H1 (cell line): Measurements from ENCODE around the gene WDR54. TPM values are rescaled to one million over a fixed set of nuclear protein-coding genes. Genes with fewer than 3 reads are reported as not detected.

ENCODE experiments used
- CTCF ChIA-PET: fragments of 300-600 bp; sonication (Branson Sonifier 250); formaldehyde crosslinking; loops from one replicate; lab custom pipeline; 2021; ENCODE audit not compliant: partially characterized antibody; lab: Charles Lee
- POLR2A ChIA-PET: fragments of 300-600 bp; sonication (Branson Sonifier 250); formaldehyde crosslinking; loops from one replicate; lab custom pipeline; 2021; ENCODE audit warnings: inconsistent platforms; ENCODE audit not compliant: partially characterized antibody; lab: Charles Lee
- DNase-seq, 2 experiments: peaks; one replicate each; pipeline versions ENCODE4 v3.0.0 to v3.0.0-alpha.2; 2010 to 2022; ENCODE audit warnings: low spot score in 2 of 2, low read depth in 1 of 2, mixed read lengths in 1 of 2
- FAIRE-seq: peaks from 2 replicates; lab custom pipeline; 2011; peaks lifted over from hg19 to GRCh38; lab: Jason Lieb, UNC
- H2AFZ ChIP-seq: 2 replicates; pipeline ENCODE4 v1.8.1; 2012; ENCODE audit warnings: low read length, inconsistent platforms
- H2AK5ac ChIP-seq: 2 replicates; pipeline ENCODE4 v1.6.1; 2013; ENCODE audit warnings: low read depth, low read length
- H2BK120ac ChIP-seq: replicated peaks from 2 replicates; pipeline ENCODE3; 2013; ENCODE audit warnings: low read depth, low read length, inconsistent platforms
- H2BK12ac ChIP-seq: 2 replicates; pipeline ENCODE4 v1.6.1; 2013; ENCODE audit warnings: low read depth, low read length
- H2BK15ac ChIP-seq: 2 replicates; pipeline ENCODE4 v1.6.1; 2013; ENCODE audit warnings: low read length
- H2BK20ac ChIP-seq: 2 replicates; pipeline ENCODE4 v1.6.1; 2013; ENCODE audit warnings: low read length
- H2BK5ac ChIP-seq: 2 replicates; pipeline ENCODE4 v1.6.1; 2013; ENCODE audit warnings: low read depth, low read length
- H3K14ac ChIP-seq: 2 replicates; pipeline ENCODE4 v1.6.1; 2013; ENCODE audit warnings: inconsistent platforms; ENCODE audit not compliant: insufficient read length
- H3K18ac ChIP-seq: 2 replicates; pipeline ENCODE4 v1.6.1; 2013; ENCODE audit warnings: low read length; ENCODE audit errors: extremely low read depth
- H3K23ac ChIP-seq: 2 replicates; pipeline ENCODE4 v1.6.1; 2013; ENCODE audit warnings: inconsistent platforms; ENCODE audit not compliant: insufficient read length
- H3K23me2 ChIP-seq: 2 replicates; pipeline ENCODE4 v1.6.1; 2013; ENCODE audit warnings: low read depth, low read length
- H3K27ac ChIP-seq: 2 replicates; pipeline ENCODE4 v1.6.1; 2011; ENCODE audit warnings: low read depth, low read length, inconsistent platforms
- H3K27me3 ChIP-seq, 4 experiments: replicated peaks in 1 of 4; 1 replicate in 1 of 4; 2 replicates in 3 of 4; pipeline versions ENCODE4 v1.6.1 to v1.8.1; 2011 to 2013; ENCODE audit warnings: low read length in 3 of 4, mild to moderate bottlenecking in 3 of 4, inconsistent platforms in 2 of 4, mixed read lengths in 2 of 4, moderate library complexity in 1 of 4; ENCODE audit not compliant: control insufficient read depth in 3 of 4, insufficient read depth in 3 of 4; ENCODE audit errors: extremely low read depth in 1 of 4
- H3K36me3 ChIP-seq, 4 experiments: 2 replicates each; pipeline versions ENCODE4 v1.6.1 to v1.8.1; 2011 to 2013; ENCODE audit warnings: mild to moderate bottlenecking in 4 of 4, low read length in 3 of 4, moderate library complexity in 2 of 4, control low read depth in 1 of 4, inconsistent platforms in 1 of 4; ENCODE audit not compliant: insufficient read depth in 4 of 4, control insufficient read depth in 2 of 4
- H3K4ac ChIP-seq: replicated peaks from 2 replicates; pipeline ENCODE3; 2013; ENCODE audit warnings: low read length, low read depth, mixed read lengths, inconsistent platforms; ENCODE audit not compliant: insufficient read length
- H3K4me1 ChIP-seq, 4 experiments: replicated peaks in 1 of 4; 1 replicate in 1 of 4; 2 replicates in 3 of 4; pipeline versions ENCODE4 v1.6.1 to v1.8.1; 2011 to 2013; ENCODE audit warnings: low read length in 3 of 4, inconsistent platforms in 2 of 4, mixed read lengths in 1 of 4; ENCODE audit not compliant: insufficient read depth in 4 of 4, control insufficient read depth in 3 of 4
- H3K4me2 ChIP-seq, 2 experiments: 2 replicates each; pipeline versions ENCODE4 v1.6.1 to v1.8.1; 2011 to 2013; ENCODE audit warnings: low read depth in 2 of 2, low read length in 2 of 2, control low read depth in 1 of 2, inconsistent platforms in 1 of 2, mild to moderate bottlenecking in 1 of 2; ENCODE audit not compliant: insufficient read depth in 1 of 2
- H3K4me3 ChIP-seq, 4 experiments: fragments of 200-600, 300-600 bp in 1 of 4; sonication (generic), shearing (Covaris generic), sonication (Bioruptor Twin) in 1 of 4; 2 replicates each; pipeline versions ENCODE4 v1.5.1 to v1.8.1; 2011 to 2016; ENCODE audit warnings: low read length in 4 of 4, low read depth in 3 of 4, control low read depth in 2 of 4, inconsistent platforms in 2 of 4, mild to moderate bottlenecking in 2 of 4, mixed read lengths in 1 of 4, moderate library complexity in 1 of 4; ENCODE audit not compliant: insufficient read depth in 2 of 4; ENCODE audit errors: extremely low read depth in 1 of 4
- H3K56ac ChIP-seq: replicated peaks from 2 replicates; pipeline ENCODE3; 2013; ENCODE audit warnings: low read depth, mild to moderate bottlenecking, mixed read lengths, low read length, inconsistent platforms; ENCODE audit not compliant: insufficient read length
- H3K79me1 ChIP-seq: 2 replicates; pipeline ENCODE4 v1.6.1; 2013; ENCODE audit warnings: low read depth, low read length, control low read depth
- H3K79me2 ChIP-seq, 2 experiments: 2 replicates each; pipeline versions ENCODE4 v1.6.1 to v1.8.1; 2012 to 2013; ENCODE audit warnings: low read length in 2 of 2, mild to moderate bottlenecking in 2 of 2, inconsistent platforms in 1 of 2; ENCODE audit not compliant: insufficient read depth in 2 of 2, control insufficient read depth in 1 of 2
- H3K9ac ChIP-seq, 4 experiments: replicated peaks in 1 of 4; 1 replicate in 1 of 4; 2 replicates in 3 of 4; pipeline versions ENCODE4 v1.6.1 to v1.8.1; 2011 to 2013; ENCODE audit warnings: low read depth in 3 of 4, low read length in 3 of 4, control low read depth in 2 of 4, mild to moderate bottlenecking in 2 of 4, moderate library complexity in 2 of 4, inconsistent platforms in 1 of 4; ENCODE audit errors: extremely low read depth in 1 of 4
- H3K9me3 ChIP-seq, 2 experiments: 2 replicates each; pipeline versions ENCODE4 v1.6.1 to v1.8.1; 2012 to 2013; ENCODE audit warnings: mild to moderate bottlenecking in 2 of 2, moderate library complexity in 2 of 2, control low read depth in 1 of 2, inconsistent platforms in 1 of 2, low read depth in 1 of 2, low read length in 1 of 2, mixed read lengths in 1 of 2; ENCODE audit not compliant: insufficient read depth in 2 of 2
- H4K20me1 ChIP-seq, 2 experiments: replicated peaks in 1 of 2; 2 replicates each; pipeline versions ENCODE3 to v1.8.1; 2011 to 2013; ENCODE audit warnings: inconsistent platforms in 2 of 2, low read length in 2 of 2, mild to moderate bottlenecking in 1 of 2; ENCODE audit not compliant: insufficient read depth in 2 of 2, control insufficient read depth in 1 of 2
- H4K5ac ChIP-seq: 2 replicates; pipeline ENCODE4 v1.6.1; 2013; ENCODE audit warnings: low read length, low read depth, mixed read lengths, inconsistent platforms; ENCODE audit not compliant: insufficient read length
- H4K8ac ChIP-seq: 2 replicates; pipeline ENCODE4 v1.8.0; 2013; ENCODE audit warnings: mild to moderate bottlenecking, moderate library complexity, low read length, inconsistent platforms; ENCODE audit not compliant: insufficient read depth; ENCODE audit errors: extremely low read depth
- H4K91ac ChIP-seq: replicated peaks from 2 replicates; pipeline ENCODE3; 2013; ENCODE audit warnings: low read length, mixed read lengths, inconsistent platforms; ENCODE audit not compliant: insufficient read length
- BRCA1 ChIP-seq: IDR thresholded peaks from 2 replicates; pipeline ENCODE4 v1.6.1; 2012; ENCODE audit warnings: low read depth, low read length, improper control_type of control experiment
- KDM5A ChIP-seq: fragments of 200-600 bp; IDR thresholded peaks from 2 replicates; pipeline ENCODE4 v1.7.1; 2012; ENCODE audit warnings: mild to moderate bottlenecking, low read length, inconsistent platforms, mixed read lengths
- MAX ChIP-seq: IDR thresholded peaks from 2 replicates; pipeline ENCODE4 v1.6.1; 2012; ENCODE audit warnings: inconsistent platforms
- NANOG ChIP-seq: IDR thresholded peaks from 2 replicates; pipeline ENCODE4 v1.6.1; 2011; ENCODE audit warnings: low read length, low read depth, mild to moderate bottlenecking, inconsistent platforms; ENCODE audit not compliant: insufficient read depth, poor library complexity, severe bottlenecking
- POU5F1 ChIP-seq: IDR thresholded peaks from 2 replicates; pipeline ENCODE4 v1.6.1; 2011; ENCODE audit warnings: low read depth, mild to moderate bottlenecking, low read length, moderate library complexity
- SAP30 ChIP-seq: fragments of 300-600 bp; sonication (generic); IDR thresholded peaks from 2 replicates; pipeline ENCODE4 v1.7.1; 2012; ENCODE audit warnings: low read length, moderate library complexity, mild to moderate bottlenecking, inconsistent platforms; ENCODE audit not compliant: insufficient read depth, insufficient replicate concordance
- TEAD4 ChIP-seq: IDR thresholded peaks from 2 replicates; pipeline ENCODE4 v1.6.1; 2012; ENCODE audit warnings: low read depth, low read length, inconsistent platforms, mixed read lengths
- ZNF274 ChIP-seq: IDR thresholded peaks from 2 replicates; pipeline ENCODE4 v1.7.0; 2012; ENCODE audit warnings: low read length, borderline replicate concordance; ENCODE audit errors: extremely low read depth
- WGBS, 2 experiments: shearing (Covaris generic) in 1 of 2; methylation state at CpG; one replicate each; pipeline versions ENCODE4 v1.1.6 to v1.1.7; 2013 to 2015; ENCODE audit warnings: low lambda C conversion rate in 2 of 2, mixed read lengths in 2 of 2, inconsistent platforms in 1 of 2, low coverage in 1 of 2, missing lambda C conversion rate in 1 of 2; ENCODE audit not compliant: insufficient replicate concordance in 2 of 2, insufficient coverage in 1 of 2, insufficient read length in 1 of 2; ENCODE audit errors: extremely low coverage in 1 of 2, missing lambda C conversion rate in 1 of 2; 5-methylcytosine and 5-hydroxymethylcytosine counted together
- polyA plus RNA-seq, 7 experiments: library from polyadenylated mRNA; depleted of rRNA in 3 of 7; stranded (reverse) in 5 of 7; unstranded in 2 of 7; fragments of >200 nt in 5 of 7; fragments of 200-250 nt in 2 of 7; gene quantifications; 1 replicate in 5 of 7; 2 replicates in 1 of 7; 4 replicates in 1 of 7; pipeline versions ENCODE4 v1.2.1 to v1.2.3, GENCODE V29; 2011 to 2013; ENCODE audit warnings: missing spikeins in 2 of 7, mixed read lengths in 2 of 7
- total RNA-seq: library from RNA; stranded (reverse); fragmentation: NEBNext Ultra II Directional; extraction: Animal tissue kit (Norgen Biotek cat#: 25700); gene quantifications from 2 replicates; pipeline ENCODE4 v1.2.1, GENCODE V29; 2021
- TF ChIP-seq, protein P1 (sequence below): IDR thresholded peaks from 2 replicates; pipeline ENCODE4 v1.6.1; 2012; ENCODE audit warnings: inconsistent platforms
- TF ChIP-seq, protein P2 (sequence below), 3 experiments: IDR thresholded peaks; 1 replicate in 2 of 3; 2 replicates in 1 of 3; pipeline versions ENCODE4 v1.5.1 to v1.6.1; 2011; ENCODE audit warnings: low read length in 3 of 3, mild to moderate bottlenecking in 3 of 3, inconsistent platforms in 2 of 3, low read depth in 1 of 3, moderate library complexity in 1 of 3; ENCODE audit not compliant: insufficient read depth in 1 of 3; ENCODE audit errors: control extremely low read depth in 1 of 3

Gene WDR54
- total and polyA plus RNA-seq, 2 of the 8 experiments (the other 6 are each of a cell fraction or from before 2014, with no cell fraction given) = 41.6 to 125 TPM

DNA sequence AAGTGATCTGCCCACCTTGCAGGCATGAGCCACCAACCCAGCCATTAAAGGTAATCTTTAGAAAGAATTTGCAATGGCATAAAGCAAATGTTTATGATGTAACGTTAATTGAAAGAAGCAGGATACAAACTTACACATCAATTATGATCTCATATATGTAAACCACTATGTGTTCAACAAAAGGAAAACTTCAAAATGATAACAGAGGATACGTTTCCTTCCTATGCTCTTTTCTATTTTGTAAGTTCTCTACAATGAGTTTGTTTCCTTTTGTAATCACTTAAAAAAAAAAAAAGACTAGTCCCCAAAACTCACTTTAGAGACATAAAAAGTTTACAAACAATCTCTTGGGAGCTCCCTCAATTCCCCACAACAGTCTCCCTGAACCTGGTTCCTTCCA is 1.5 kb upstream of the WDR54 start:
- no peak overlapping the region for H4K5ac ChIP-seq
- H3K4ac ChIP-seq = no peak overlapping the region
- H3K79me2 ChIP-seq = no peaks in the 10 kb centered on the region
- H3K23ac ChIP-seq = no peak overlapping the region
- H2BK5ac ChIP-seq = no peak overlapping the region
- 94% methylated on average over 2 of the region's 2 CpGs; no CpG with 5 or more reads in 1 of the 2 experiments for WGBS, 2 experiments
- no peaks in the 10 kb centered on the region for H3K79me1 ChIP-seq
- H3K23me2 ChIP-seq = peaks cover 10% of the 10 kb centered on the region
- H2BK15ac ChIP-seq = no peak overlapping the region
- H3K36me3 ChIP-seq = peaks cover 0 to 7% (median under 1%) of the 10 kb centered on the region in 4 experiments; a peak in 4 of 8 replicates
- 0 out of 7 replicates have a peak, but pooled peaks cover 0 to 2% (median 0%) of the 10 kb centered on the region in 4 experiments for H3K27me3 ChIP-seq
- H4K8ac ChIP-seq = no peak overlapping the region
- CTCF ChIA-PET = no interaction called here
- H3K9me3 ChIP-seq = no peaks in the 10 kb centered on the region
- H3K18ac ChIP-seq = no peak overlapping the region
- H2BK20ac ChIP-seq = no peak overlapping the region
- H3K4me1 ChIP-seq = peaks cover 0 to 14% (median 3%) of the 10 kb centered on the region in 4 experiments; a peak in 4 of 7 replicates
- POLR2A ChIA-PET = interaction anchor here (3.3 to 3.5 kb wide), 2 partner anchors 16 to 35 kb away, joined by 22 to 23 read pairs; partner anchors contain the start of gene INO80B
- H2AK5ac ChIP-seq = no peak overlapping the region
- H3K4me2 ChIP-seq = no peak overlapping the region; a peak in 1 of 4 replicates
- DNase-seq = no peak
- no peak overlapping the region for H2BK120ac ChIP-seq
- no peak overlapping the region for H4K91ac ChIP-seq
- H3K27ac ChIP-seq = no peak overlapping the region
- no peak overlapping the region for H3K56ac ChIP-seq
- no peak overlapping the region for H2AFZ ChIP-seq
- no peak for FAIRE-seq
- peaks cover 0 to 8% of the 10 kb centered on the region in 2 experiments for H4K20me1 ChIP-seq
- H2BK12ac ChIP-seq = no peak overlapping the region
- H3K9ac ChIP-seq = no peak overlapping the region
- H3K4me3 ChIP-seq = no peak overlapping the region
- no peak overlapping the region for H3K14ac ChIP-seq
- TF ChIP-seq, protein P1, sequence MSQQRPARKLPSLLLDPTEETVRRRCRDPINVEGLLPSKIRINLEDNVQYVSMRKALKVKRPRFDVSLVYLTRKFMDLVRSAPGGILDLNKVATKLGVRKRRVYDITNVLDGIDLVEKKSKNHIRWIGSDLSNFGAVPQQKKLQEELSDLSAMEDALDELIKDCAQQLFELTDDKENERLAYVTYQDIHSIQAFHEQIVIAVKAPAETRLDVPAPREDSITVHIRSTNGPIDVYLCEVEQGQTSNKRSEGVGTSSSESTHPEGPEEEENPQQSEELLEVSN = no peak
- TF ChIP-seq KDM5A = no peak
- no peak for TF ChIP-seq NANOG
- no peak for TF ChIP-seq ZNF274
- no peak for TF ChIP-seq MAX
- TF ChIP-seq TEAD4 = no peak
- TF ChIP-seq BRCA1 = no peak
- no peak for TF ChIP-seq POU5F1
- no peak for TF ChIP-seq SAP30
- TF ChIP-seq, protein P2, sequence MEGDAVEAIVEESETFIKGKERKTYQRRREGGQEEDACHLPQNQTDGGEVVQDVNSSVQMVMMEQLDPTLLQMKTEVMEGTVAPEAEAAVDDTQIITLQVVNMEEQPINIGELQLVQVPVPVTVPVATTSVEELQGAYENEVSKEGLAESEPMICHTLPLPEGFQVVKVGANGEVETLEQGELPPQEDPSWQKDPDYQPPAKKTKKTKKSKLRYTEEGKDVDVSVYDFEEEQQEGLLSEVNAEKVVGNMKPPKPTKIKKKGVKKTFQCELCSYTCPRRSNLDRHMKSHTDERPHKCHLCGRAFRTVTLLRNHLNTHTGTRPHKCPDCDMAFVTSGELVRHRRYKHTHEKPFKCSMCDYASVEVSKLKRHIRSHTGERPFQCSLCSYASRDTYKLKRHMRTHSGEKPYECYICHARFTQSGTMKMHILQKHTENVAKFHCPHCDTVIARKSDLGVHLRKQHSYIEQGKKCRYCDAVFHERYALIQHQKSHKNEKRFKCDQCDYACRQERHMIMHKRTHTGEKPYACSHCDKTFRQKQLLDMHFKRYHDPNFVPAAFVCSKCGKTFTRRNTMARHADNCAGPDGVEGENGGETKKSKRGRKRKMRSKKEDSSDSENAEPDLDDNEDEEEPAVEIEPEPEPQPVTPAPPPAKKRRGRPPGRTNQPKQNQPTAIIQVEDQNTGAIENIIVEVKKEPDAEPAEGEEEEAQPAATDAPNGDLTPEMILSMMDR (IDR thresholded peaks at IDR 0.05; ENCODE audit: control extremely low read depth in 1 of 3, insufficient read depth in 1 of 3, low read depth in 1 of 3, low read length in 3 of 3) = no peak
